T-helper 2 cell treated with Interferon-gamma antibody and Interleukin-4, amounts not matched to agents 100 ng/mL and 5 ng/mL, for 36 hours (primary cell): Measurements from ENCODE around the gene TLK2. TPM values are rescaled to one million over a fixed set of nuclear protein-coding genes. Genes with fewer than 3 reads are reported as not detected.
"Not testable (repeated sequence)": the region's sequence is repeated elsewhere in the genome, so short reads cannot be mapped to it uniquely, and the experiment has no call there.

Source experiments
- intact Hi-C: fragments of 100-400 bp; cut with micrococcal nuclease; formaldehyde crosslinking; loops from one replicate; pipeline ENCODE4 v1.15.1; 2023
- total RNA-seq: library from RNA; stranded (reverse); gene quantifications from 2 replicates; pipeline ENCODE4 v1.2.3, GENCODE V29; 2022

TLK2 gene
- total RNA-seq, 1 donor from 2014 or later, result 41.7 TPM

DNA sequence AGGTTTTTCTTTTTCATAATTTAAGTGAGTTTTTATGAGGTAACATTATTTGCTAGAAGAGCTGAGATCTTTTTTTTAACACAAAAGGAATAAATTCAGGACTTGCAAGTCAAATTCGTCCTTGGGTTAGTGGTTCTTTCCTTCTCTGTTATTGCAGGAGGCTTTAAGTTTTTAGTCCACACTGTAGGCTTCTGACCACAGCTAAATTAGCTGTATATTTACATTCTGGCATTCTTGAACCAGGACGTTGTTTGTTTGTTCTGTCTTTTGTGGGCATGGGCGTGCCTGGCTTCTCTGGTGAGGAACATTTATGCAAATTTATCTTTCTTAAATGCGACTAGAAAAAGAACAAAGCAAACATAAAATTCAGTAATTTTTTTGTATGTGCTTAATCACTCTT, 80.3 kb downstream of the TLK2 start:
- intact Hi-C loops, result not testable (repeated sequence)

DNA sequence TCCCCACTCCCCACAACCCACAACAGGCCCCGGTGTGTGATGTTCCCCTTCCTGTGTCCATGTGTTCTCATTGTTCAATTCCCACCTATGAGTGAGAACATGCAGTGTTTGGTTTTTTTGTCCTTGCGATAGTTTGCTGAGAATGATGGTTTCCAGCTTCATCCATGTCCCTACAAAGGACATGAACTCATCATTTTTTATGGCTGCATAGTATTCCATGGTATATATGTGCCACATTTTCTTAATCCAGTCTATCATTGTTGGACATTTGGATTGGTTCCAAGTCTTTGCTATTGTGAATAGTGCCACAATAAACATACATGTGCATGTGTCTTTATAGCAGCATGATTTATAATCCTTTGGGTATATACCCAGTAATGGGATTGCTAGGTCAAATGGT, 82.3 kb downstream of the TLK2 start:
- intact Hi-C loops, result not testable (repeated sequence)

GRCh38 chr17:62562656-62563055, 84.0 kb downstream of the TLK2 start:
- intact Hi-C loops, result no loop called here

- intact Hi-C loops, result no loop called here
Measured at GRCh38 chr17:62565817-62566216, 87.2 kb downstream of the TLK2 start.

DNA sequence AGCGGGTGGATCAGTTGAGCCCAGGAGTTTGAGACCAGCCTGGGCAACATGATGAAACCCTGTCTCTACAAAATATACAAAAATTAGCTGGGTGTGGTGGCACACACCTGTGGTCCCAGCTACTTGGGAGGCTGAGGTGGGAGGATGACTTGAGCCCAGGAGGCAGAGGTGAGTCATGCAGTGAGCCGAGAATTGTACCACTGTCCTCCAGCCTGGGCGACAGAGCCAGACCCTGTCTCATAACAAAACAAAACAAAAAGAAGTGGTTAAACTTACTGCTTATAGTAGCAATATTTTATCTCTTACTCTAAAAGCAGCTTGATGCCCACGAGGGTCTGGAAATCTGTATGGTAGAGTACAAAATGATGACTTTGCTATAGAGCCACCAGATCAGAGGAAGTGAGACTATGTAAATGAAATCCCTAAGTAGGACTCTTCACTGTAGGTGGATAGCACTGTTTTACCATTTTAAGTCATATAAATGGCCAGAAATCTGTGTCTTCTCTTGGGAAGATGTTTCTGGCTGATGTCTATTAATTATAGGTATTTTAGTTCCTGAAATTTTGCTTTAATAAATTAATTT, 88.5 kb downstream of the TLK2 start:
- intact Hi-C loops, result no loop called here

DNA sequence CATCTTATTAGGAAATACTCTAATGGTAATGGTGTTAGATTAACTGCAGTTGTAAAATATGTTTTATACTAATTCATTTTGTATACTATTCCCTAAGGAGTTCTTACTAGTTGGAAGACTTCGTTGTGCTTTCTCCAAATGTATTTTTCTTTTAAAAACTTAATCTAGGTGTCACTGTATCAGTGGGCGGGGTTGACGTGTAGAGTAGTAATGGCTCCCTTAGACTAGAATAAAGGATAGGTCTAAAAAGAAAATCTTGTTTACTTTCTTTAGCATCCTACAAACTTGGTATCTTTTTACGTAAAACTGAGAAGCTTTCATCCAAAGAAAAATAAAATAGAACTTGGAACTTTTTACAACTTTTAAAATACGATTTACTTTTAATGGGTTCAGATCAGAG, 93.9 kb downstream of the TLK2 start:
- intact Hi-C loops, result no loop called here

GRCh38 chr17:62572888-62573401, 94.3 kb downstream of the TLK2 start:
- intact Hi-C loops, result no loop called here

GRCh38 chr17:62573480-62574117, 95.0 kb downstream of the TLK2 start:
- intact Hi-C loops, result no loop called here

DNA sequence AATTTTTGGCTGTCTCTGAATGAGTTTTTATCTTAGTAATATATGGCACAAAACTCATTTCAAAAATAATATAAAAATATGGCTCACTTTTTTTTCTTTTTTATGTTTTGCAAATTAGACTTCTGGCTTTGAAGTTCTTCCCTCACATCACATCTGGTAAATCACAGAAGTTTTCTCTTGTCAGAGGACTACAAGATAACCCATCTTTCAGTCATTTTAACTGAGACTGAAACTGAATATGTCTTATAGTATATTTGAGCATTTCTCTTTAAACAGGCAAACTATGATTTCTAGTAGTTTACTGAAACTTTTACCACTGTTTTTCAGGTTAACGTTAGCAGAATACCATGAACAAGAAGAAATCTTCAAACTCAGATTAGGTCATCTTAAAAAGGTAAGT, 97.8 kb downstream of the TLK2 start:
- intact Hi-C loops, result no loop called here

- intact Hi-C loops, result no loop called here
Measured at GRCh38 chr17:62578757-62579487, 100.3 kb downstream of the TLK2 start.

GRCh38 chr17:62580947-62581346, 102.3 kb downstream of the TLK2 start:
- intact Hi-C loops, result no loop called here

GRCh38 chr17:62581764-62582163, 103.1 kb downstream of the TLK2 start:
- intact Hi-C loops, result no loop called here

DNA sequence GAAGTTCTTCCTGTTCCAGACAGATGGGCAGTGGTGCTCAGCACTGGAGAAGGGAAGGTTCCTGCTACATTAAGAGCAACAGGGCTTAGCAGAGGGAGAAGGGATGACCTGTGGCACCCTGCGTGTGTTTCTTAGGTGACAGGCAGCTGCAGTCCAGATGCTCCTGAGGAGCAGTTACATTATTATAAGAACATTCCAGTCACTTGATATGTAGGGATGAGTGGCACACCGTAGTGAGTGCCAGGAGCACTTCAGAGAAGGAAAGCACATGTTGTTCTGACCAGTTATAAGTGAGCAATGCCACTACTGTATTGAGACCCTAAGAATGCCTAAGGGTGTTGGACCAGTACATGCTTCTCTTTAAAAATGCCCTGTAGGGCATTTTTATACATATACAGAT, 108.9 kb downstream of the TLK2 start:
- intact Hi-C loops, result no loop called here

- intact Hi-C loops, result no loop called here
Measured at GRCh38 chr17:62588109-62588508, 109.5 kb downstream of the TLK2 start.

DNA sequence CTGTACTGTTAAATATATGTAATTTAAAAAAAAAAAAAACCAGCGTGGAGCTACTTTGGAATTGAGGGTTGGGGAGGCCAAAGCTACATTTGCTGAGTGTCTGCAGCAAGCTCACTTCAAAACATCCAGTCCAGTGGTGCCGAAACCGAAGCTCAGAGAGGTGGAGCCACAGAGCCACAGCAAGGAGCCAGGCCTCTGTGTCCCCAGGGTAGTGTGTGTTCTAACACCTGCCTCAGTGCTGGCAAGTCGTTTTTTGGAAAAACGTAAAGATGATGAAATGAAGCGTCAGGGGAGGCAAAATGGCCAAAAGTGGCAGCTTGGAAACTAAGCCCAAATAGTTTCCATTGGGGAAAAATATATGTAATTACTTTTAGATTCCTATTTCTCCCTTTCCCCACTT, 112.7 kb downstream of the TLK2 start:
- intact Hi-C loops, result no loop called here

- intact Hi-C loops, result not testable (repeated sequence)
Measured at GRCh38 chr17:62591822-62592221, 113.2 kb downstream of the TLK2 start.

DNA sequence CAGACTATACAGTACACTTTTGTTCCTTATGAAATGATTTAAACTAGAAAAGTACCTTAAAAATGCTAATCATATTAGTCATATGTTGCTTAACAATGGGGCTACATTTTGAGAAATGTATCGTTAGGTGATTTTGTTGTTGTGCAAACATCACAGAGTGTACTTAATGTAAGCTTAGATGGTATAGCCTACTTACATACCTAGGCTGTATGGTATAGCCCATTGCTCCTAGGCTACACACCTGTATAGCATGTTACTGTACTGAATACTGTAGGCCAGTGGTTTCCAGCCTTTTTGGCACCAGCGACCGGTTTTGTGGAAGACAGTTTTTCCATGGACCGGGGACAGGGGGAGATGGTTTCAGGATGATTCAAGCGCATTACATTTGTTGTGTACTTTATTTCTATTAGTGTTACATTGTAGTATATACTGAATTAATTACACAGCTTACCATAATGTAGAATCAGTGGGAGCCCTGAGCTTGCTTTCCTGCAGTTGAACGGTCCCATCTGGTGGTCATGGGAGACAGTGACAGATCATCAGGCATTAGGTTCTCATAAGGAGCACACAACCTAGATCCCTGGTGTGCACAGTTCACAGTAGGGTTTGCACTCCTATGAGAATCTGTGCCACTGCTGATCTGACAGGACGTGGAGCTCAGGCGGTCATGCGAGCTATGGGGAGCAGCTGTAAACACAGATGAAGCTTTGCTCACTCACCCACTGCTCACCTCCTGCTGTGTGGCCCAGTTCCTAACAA, 113.9 kb downstream of the TLK2 start:
- intact Hi-C loops, result no loop called here

GRCh38 chr17:62595484-62595883, 116.9 kb downstream of the TLK2 start:
- intact Hi-C loops, result no loop called here

DNA sequence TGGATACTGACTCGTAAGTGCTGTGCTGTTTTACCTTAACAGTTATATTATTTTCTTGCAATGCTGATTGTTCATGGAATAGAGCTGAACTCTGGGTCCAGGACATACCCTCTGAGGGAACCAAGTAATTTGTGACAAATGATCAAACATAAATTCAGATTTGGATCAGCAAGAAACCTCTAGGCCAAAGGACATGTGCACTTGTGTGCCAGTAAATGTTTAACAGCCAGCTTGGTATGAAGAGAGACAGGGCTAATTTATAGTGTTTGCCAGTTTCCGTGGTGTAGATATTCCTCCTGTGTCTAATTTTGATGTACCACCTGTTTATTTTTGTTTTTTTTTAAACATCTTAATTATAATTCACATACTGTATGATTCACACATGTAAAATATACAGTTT, 118.0 kb downstream of the TLK2 start:
- intact Hi-C loops, result no loop called here

DNA sequence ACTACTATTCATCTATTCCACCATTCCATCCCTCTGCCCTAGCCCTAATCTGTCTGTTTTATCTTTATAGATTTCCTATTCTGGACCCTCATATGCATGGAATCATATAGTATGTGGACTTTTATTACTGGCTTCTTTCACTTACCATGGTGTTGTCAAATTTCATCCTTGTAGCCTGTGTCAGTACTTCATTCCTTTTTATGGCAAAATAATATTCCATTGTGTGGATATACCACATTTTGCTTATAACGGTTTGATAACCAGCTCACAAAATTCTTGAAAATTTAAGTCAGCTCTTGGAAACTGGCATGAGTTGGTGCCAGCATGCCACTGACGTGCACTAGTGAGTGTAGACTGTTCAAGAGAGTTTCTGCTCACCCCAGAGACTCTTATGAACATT, 118.5 kb downstream of the TLK2 start:
- intact Hi-C loops, result no loop called here

GRCh38 chr17:62597920-62598319, 119.3 kb downstream of the TLK2 start:
- intact Hi-C loops, result no loop called here
